ENCODE data around the gene JMJD7.

The JMJD7 gene

GRCh38 chr15:41801850-41802455, 25.9 kb upstream of the JMJD7 start:
- no peak for DNase-seq

DNA sequence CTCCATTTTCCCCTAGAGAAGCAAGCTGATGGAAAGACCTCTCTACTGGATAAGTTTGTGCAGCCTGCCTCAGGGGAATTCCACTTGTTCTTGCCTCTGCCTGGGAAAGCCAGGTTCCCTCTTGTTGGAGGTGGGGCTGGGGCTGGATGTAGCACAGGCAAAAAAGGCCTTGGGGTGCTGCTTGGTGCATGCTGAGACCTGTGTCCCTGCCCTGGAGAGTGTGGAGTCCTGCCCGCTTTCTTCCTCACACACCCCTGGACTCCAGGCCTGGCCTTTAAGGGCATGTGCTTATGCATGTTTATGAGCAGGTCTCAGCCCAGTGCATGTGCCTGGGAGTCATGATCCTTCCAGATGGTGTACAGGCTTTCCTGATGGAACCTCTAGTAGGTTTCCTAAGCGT, 23.5 kb upstream of the JMJD7 start:
- no peak for DNase-seq

DNA sequence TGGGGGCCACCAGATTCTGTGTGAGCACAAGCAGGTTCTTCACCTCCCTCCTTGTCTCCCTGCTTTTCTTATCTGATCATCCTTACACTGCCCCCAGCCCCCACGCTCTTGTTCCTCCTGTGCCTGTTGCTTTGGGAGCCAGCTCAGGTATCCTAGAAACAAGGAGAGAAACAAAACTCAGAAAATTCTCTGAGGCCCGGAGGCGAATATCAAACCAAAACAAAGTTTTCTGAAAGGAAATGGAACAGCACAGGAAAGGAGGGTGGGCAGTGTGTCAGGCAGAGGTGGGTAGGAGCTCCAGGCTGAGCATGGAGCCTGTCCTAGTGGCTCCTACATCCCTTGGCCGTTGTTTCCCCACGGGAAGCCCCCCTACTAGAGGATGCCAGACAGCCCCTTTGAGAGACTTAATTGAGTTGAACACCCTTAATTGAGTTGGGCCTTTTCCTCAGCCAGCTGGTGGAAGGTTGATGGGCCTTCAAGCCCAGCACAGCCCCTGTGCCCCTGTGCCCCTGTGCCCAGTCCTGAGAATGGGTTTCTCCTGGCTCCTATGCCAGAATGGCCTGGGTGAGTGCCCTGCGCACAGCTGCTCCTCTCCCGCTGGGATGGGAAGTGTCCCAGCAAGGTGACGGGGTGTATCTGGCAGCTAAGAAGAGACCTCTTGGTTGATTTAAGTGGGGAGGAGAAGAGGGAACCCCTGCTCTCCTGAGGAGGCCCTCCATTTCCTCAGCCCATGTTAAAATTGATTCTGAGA, 22.8 kb upstream of the JMJD7 start:
- no peak for DNase-seq

- no peak for DNase-seq
These were observed 22.2 kb upstream of the JMJD7 start for GRCh38 chr15:41805711-41806110.

- no peak for DNase-seq
These were observed 21.4 kb upstream of the JMJD7 start for GRCh38 chr15:41806291-41807181.

DNA sequence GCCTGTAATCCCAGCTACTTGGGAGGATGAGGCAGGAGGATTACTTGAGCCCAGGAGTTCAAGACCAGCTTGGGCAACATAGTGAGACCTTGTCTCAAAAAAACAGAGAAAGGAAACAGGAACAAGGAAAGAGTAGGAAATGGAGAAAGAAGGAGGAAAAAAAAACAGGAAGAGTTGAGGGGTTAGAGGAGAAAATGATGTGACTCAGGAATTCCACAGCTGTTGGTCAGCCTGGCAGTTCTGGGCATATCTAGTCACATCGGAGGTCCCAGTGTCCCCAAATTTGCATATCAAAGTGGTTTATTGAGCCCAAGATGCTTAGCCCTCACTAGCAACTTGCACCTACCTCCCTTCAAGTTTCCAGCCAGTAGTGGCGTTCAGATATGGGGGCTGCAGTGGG, 18.8 kb upstream of the JMJD7 start:
- DNase-seq: no peak

GRCh38 chr15:41809526-41810220, 18.2 kb upstream of the JMJD7 start:
- DNase-seq: no peak

DNA sequence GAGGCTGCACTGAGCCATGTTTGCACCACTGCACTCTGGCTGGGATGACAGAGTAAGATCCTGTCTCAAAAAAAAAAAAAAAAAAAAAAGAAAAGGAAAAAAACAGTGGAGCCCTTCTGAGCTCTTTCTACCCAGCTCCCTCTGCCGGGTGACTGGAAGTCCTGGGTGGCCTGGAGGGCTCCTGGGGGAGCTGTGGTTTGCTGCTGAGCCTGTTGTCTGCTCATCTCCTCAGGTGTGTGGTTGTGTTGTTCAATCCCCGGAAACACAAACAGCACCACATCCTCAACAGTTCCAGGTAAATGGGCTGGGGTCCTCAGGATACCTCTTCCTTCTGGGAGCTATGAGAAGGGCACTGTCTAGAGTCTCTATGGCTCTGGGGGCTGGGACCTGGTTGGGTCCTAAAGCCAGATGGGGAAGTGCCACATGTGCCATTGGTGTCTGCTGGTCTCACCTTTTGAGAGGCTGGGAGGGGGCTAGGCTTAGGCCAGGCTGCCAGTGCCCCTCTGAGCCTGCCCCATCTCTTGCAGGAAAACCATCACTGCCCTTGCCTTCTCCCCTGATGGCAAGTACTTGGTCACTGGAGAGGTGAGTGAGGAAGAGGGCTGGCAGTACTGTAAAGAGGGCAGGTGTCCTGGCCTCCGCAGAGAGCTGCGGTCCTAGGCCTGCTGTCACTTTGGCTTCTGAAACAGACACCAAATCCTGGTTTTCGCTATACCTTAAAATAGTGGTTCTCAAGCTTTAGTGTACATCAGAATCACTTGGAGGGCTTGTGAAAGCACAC, 17.1 kb upstream of the JMJD7 start:
- DNase-seq: no peak

DNA sequence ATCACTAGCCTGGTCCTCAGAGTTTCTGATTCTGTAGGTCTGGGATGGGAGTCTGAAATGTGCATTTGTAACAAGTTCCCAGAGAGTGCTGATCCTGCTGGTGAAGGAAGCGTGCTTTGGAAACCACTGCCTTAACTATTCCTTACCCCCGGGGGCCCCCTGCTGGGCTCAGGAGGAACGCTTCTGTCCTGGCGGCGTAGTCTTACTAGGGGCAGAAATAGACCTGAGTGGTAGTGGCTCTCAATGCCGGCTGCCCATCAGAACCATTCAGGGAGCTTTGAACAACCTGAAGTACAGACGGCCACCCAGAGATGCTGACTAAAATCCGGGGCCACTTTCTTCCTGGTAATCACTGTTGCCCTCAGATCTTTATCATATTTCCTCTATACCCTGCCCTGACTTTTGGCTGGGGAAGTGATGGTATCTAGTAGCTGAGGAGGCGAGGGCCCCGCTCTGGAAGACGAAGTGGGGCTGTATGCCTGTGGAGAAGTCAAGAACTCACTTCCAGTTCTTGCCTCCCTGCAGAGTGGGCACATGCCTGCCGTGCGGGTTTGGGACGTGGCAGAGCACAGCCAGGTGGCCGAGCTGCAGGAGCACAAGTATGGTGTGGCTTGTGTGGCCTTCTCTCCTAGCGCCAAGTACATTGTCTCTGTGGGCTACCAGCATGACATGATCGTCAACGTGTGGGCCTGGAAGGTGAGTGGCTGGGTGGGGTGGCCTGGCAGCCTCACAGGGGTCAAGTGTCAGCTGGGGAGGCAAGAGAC, 16.3 kb upstream of the JMJD7 start:
- DNase-seq: peak; percentile 15 to 73 (median 46)

DNA sequence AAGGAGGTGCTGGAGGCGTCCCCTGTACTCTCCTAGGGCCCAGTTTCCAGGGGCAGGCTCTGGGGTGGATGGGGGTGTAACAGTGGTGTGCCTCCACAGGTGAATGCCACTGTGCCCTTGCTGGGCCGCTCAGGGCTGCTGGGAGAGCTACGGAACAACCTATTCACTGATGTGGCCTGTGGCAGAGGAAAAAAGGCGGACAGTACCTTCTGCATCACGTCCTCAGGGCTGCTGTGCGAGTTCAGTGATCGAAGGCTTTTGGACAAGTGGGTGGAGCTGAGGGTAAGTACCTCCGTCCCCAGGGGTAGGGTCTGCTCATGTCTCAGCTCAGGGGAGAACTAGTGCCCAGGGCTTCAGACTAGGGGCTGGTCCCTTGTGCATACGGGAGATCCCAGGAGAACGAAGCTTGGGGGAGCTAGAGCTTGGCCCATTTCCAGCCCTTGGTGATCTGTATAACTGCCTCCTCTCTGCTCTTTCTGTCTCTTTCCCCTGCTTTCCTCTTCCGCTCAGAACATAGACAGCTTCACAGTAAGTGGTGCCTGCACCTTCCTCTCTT, 15.0 kb upstream of the JMJD7 start:
- no peak for DNase-seq

DNA sequence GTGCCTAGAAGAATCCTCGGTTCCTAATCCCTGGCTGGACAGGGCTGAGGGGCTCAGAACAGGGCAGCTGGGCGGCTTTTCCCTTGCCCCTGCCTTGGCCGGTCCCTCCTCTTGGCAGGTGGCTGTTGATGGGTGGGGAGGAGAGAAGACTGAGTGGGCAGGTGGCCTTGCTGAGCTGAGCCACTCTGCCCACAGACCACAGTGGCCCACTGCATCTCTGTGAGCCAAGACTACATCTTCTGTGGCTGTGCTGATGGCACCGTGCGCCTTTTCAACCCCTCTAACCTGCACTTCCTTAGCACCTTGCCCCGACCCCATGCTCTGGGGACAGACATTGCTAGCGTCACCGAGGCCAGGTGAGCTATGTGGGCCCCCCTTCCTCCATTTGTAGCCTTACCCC, 14.5 kb upstream of the JMJD7 start:
- DNase-seq: no peak

- DNase-seq: no peak
These were observed 13.4 kb upstream of the JMJD7 start for GRCh38 chr15:41814534-41814933.

- DNase-seq: no peak
These were observed 11.1 kb upstream of the JMJD7 start for GRCh38 chr15:41816788-41817187.

GRCh38 chr15:41817327-41817726, 10.6 kb upstream of the JMJD7 start:
- DNase-seq: no peak

DNA sequence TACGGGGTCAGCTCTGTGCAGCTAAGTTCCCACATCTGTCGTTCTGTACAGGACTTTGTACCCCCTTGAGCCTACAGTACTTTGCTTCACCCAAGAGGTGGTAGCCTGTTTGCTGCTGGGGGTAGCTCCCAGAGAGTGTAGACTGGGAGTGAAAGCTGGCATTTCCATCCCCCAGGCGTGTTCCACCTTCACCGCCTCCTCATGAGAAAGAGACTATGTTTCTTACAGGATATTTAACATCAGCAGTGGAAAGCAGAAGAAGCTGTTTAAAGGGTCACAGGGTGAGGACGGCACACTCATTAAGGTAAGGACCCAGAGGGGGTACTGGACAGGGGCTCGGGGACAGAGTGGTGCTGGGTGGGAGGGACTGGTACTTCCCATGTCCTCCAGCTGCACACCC, 10.1 kb upstream of the JMJD7 start:
- no peak for DNase-seq

DNA sequence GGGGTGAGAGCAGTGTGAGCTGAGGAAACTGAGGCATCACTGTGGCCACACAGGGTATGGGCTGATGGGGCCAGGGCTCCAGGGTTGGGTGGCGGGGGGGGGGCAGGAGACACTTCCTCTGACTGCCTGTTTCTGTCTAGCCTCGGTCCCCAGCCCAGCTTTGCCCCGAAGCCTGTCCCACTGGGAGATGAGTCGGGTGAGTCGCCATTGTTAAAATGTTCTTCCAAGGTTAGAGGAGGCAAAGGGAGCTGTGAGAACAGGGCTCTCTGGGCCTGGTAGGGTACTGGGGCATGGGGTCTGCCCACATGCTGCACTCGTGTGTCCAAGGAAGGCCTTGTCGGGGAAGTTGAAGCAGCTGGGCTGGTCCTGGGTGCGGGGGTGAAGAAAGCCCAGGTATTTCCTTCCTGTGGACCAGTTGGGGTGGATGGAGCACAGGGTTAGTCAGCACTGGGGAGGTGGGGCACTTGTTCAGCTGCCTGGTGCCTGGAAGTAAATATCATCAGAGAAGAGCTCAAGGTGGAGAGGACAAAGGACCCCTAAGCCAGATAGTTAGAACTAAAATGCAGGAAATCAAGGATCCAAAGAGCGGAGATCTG, 8.3 kb upstream of the JMJD7 start:
- no peak for DNase-seq

GRCh38 chr15:41820791-41821423, 7.0 kb upstream of the JMJD7 start:
- DNase-seq: no peak

DNA sequence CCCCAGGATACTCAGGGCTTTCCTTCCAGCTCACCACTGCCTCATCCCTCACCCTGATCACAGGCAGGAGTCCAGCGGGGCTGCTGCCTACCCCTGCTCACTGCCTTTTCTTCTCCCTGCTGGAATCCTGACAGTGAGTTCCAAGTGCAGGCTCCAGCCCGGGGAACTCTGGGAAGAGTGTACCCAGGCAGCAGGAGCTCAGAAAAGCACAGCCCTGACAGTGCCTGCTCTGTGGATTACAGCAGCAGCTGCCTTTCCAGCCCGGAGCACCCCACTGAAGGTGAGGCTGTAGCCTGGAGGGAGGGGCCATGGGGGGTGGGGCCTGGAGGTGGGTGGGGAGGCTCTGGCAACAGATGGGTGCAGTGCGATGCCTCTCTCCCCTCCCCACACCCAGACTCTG, 6.1 kb upstream of the JMJD7 start:
- DNase-seq: no peak

GRCh38 chr15:41822471-41822870, 5.4 kb upstream of the JMJD7 start:
- no peak for DNase-seq

GRCh38 chr15:41822957-41823356, 4.9 kb upstream of the JMJD7 start:
- DNase-seq: no peak
